Body of pancreas (tissue), 4 donors: Measurements from ENCODE around the gene TFAP2C. TPM values are rescaled to one million over a fixed set of nuclear protein-coding genes. Genes with fewer than 3 reads are reported as not detected.

Source experiments
- ATAC-seq: fragments of 150-250 bp; one replicate; pipeline ENCODE4 v1.9.1; 2016
- DNase-seq, 4 donors: peaks; one replicate each; pipeline ENCODE4 v3.0.0-alpha.2; 2019
- H3K27ac ChIP-seq, 4 donors: fragments of 200-600 bp; sonication (generic); 1 replicate in 3 of 4; 2 replicates in 1 of 4; pipeline versions ENCODE4 v1.5.1 to v1.6.1; 2016 to 2019; ENCODE audit warnings: mild to moderate bottlenecking in 1 of 4, mixed read lengths in 1 of 4, moderate library complexity in 1 of 4
- H3K27me3 ChIP-seq, 2 donors: fragments of 200-600 bp; sonication (generic); one replicate each; pipeline ENCODE4 v1.6.0; 2016; ENCODE audit warnings: mild to moderate bottlenecking in 1 of 2
- H3K36me3 ChIP-seq, 2 donors: fragments of 200-600 bp; sonication (generic); replicated peaks in 1 of 2; 2 replicates each; pipeline ENCODE4 v1.5.1; 2016; ENCODE audit warnings: low read depth in 2 of 2; ENCODE audit not compliant: insufficient read depth in 1 of 2
- H3K4me1 ChIP-seq: fragments of 200-600 bp; sonication (generic); one replicate; pipeline ENCODE4 v1.6.0; 2016
- H3K4me3 ChIP-seq, 2 donors: fragments of 200-600 bp; sonication (generic); 1 replicate in 1 of 2; 2 replicates in 1 of 2; pipeline ENCODE4 v1.5.1; 2016 to 2019
- H3K9me3 ChIP-seq, 3 donors: fragments of 200-600 bp; sonication (generic); 1 replicate in 2 of 3; 2 replicates in 1 of 3; pipeline ENCODE4 v1.5.1; 2016
- POLR2A ChIP-seq, 3 donors: fragments of 450-650 bp; IDR thresholded peaks; one replicate each; pipeline ENCODE4 v1.6.1; 2016; ENCODE audit warnings: antibody characterized with exemption in 3 of 3, mild to moderate bottlenecking in 2 of 3
- WGBS, 2 donors: methylation state at CpG; one replicate each; pipeline ENCODE4 v1.1.5; 2017; 5-methylcytosine and 5-hydroxymethylcytosine counted together
- intact Hi-C: fragments of 100-400 bp; cut with DNase I; formaldehyde crosslinking; loops from one replicate; pipeline ENCODE4 v1.15.1; 2023
- total RNA-seq, 2 donors: library from RNA; depleted of rRNA; stranded (reverse); fragments of >200 nt; gene quantifications; one replicate each; pipeline ENCODE4 v1.1.0, GENCODE V29; 2016
- TF ChIP-seq, protein P1 (sequence below), 7 experiments: fragments of 450-650 bp in 4 of 7; fragments of 200-600 bp in 3 of 7; sonication (generic) in 3 of 7; IDR thresholded peaks; one replicate each; pipeline ENCODE4 v1.5.1; 2016 to 2019; ENCODE audit warnings: antibody characterized with exemption in 7 of 7

Gene TFAP2C
- total RNA-seq, 2 donors from 2014 or later = 0.52 to 2.3 TPM

DNA sequence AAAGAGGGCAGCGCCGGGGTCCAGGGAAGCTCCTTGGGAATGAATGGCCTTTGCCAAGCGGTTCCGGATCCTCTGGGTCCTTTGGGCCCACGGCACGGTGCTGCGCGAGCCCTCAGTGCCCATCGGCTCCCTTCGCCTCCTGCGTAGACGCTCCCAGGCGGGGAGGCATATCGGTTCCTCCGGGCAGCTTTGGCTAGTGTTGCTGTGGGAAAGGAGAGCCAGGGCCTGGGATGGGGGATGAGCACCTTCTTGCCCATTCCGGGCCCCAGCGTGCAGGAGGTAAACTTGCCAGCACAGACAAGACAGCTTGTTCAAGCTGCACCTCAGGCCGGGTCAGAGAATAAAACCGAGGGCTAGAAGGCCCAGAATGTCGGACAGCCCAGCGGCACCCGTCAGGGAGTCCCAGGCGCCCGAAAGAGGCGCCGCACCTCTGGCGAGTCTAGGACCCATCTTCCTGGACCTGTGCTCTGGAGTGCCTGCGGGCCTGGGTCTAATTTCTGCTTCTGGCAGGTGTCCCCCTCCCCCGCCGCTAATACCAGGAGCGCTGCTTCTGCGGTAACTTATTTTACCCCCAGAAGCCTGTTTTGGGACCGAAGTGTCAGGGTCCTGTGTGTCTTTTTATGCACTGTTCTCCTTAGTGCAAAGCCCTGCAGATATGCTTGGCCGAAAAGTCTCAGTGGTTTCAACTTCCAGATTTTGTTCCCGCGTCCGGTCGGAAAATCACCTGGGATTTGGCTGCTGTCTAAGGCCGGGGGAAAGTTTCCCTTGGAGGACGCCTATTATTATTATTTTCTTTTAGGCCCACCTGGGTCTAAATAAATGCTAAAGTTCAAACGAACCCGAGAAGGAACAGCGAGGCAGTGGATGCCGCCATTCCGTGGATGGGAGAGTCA is 1.7 kb upstream of the TFAP2C start:
- Histone ChIP-seq H3K27ac (no peak overlapping the region), H3K4me1 (peaks cover 56% of the 10 kb centered on the region), H3K9me3 (no peaks in the 10 kb centered on the region), H3K27me3 (peaks cover 0 to 37% of the 10 kb centered on the region in 2 donors), H3K4me3 (no peak overlapping the region), H3K36me3 (no peaks in the 10 kb centered on the region)
- no peak for DNase-seq
- no peak for TF ChIP-seq POLR2A (IDR thresholded peaks at IDR 0.05)
- TF ChIP-seq, protein P1, sequence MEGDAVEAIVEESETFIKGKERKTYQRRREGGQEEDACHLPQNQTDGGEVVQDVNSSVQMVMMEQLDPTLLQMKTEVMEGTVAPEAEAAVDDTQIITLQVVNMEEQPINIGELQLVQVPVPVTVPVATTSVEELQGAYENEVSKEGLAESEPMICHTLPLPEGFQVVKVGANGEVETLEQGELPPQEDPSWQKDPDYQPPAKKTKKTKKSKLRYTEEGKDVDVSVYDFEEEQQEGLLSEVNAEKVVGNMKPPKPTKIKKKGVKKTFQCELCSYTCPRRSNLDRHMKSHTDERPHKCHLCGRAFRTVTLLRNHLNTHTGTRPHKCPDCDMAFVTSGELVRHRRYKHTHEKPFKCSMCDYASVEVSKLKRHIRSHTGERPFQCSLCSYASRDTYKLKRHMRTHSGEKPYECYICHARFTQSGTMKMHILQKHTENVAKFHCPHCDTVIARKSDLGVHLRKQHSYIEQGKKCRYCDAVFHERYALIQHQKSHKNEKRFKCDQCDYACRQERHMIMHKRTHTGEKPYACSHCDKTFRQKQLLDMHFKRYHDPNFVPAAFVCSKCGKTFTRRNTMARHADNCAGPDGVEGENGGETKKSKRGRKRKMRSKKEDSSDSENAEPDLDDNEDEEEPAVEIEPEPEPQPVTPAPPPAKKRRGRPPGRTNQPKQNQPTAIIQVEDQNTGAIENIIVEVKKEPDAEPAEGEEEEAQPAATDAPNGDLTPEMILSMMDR (IDR thresholded peaks at IDR 0.05) = no peak
- intact Hi-C loops = no loop called here
- WGBS, 2 donors = 8 to 15% methylated on average over 16 to 45 of the region's 45 CpGs
- ATAC-seq = no peak

DNA sequence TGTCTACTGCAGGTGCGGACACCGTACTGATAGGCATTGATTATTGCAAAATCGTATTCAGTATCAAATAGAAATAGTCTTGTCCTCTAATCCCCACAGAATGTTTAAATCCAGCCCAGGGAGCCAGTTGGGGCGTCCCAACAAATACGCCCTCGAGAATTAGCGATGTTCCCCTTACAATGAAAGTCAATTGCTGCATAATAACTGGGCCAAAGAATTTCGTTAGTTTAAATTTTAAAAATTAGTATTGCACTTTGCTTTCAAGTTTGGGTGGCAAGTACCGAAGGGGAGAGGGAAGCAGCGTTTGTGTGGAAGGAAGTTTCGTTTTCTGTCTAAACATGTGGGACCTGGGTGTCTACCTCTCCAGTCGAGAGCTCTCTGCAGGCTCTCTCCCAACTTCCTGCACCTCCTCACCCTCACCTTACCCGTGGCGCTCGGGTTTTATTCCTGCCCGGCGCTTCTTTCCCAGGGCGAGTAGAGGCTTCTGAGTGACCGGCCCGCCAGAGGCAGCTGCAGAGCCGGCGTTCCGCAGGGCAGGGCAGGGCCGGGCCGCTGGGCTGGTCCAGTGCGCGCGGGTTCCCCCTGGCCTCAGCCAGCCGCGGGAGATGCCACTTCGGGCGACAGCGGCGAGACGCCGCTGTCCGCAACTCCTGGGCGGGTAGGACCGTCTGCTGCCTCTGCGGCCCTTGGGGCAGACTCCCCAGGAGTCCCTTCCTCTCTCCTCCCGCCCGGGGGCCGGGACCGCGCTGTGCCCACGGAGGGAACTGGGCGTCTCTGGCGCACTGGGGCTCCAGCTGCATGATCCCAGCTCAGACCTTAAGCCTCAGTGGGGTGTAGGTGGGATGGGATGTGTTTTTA is 862 bp upstream of the TFAP2C start:
- peaks cover 56% of the 10 kb centered on the region for H3K4me1 ChIP-seq
- 3 to 8% methylated on average over 22 to 48 of the region's 48 CpGs for WGBS, 2 donors
- intact Hi-C loops = no loop called here
- H3K4me3 ChIP-seq = no peak overlapping the region
- no peaks in the 10 kb centered on the region for H3K36me3 ChIP-seq
- no peaks in the 10 kb centered on the region for H3K9me3 ChIP-seq
- peaks cover 0 to 33% of the 10 kb centered on the region in 2 donors for H3K27me3 ChIP-seq
- TF ChIP-seq, protein P1 (IDR thresholded peaks at IDR 0.05) = no peak
- no peak for TF ChIP-seq POLR2A (IDR thresholded peaks at IDR 0.05)
- ATAC-seq (no peak), DNase-seq (peak in 3 of 4 donors; percentile 3 to 35 (median 25))
- no peak overlapping the region for H3K27ac ChIP-seq

DNA sequence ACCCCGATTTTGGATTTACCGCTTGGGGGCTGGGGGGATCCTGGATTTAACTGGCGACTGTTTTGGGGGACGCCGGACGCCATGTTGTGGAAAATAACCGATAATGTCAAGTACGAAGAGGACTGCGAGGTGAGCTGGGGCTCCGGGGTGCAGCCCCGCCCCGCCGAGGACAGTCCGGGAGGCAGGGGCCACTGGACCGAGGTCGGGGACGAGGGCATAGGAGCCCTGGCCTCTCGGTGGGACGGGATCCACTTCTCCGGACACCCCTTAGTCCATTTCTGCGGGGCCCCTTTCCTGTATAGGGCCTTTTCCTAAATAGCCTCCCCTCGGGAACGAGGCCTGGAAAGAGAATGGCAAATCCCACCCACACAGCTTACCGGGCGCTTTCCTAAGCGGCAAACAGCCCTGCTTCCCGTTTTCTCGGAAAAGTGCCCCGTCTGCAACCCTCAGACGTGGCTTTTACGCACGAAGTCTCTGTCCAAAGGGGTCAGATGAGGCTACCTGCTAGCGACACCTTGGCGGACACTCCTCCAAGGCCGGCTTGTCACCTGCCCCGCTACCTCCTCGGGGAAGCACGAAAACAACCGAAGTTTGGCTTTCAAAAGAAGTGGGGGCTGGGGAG is 469 bp downstream of the TFAP2C start:
- Histone ChIP-seq H3K27ac (peak overlapping the region in 3 of 4 donors; percentile 2 to 46 (median 39)), H3K27me3 (peaks cover 0 to 29% of the 10 kb centered on the region in 2 donors), H3K9me3 (no peaks in the 10 kb centered on the region), H3K4me1 (peaks cover 56% of the 10 kb centered on the region), H3K36me3 (no peaks in the 10 kb centered on the region), H3K4me3 (peak overlapping the region; percentile 31 to 50)
- DNase-seq (no peak), ATAC-seq (no peak)
- no peak for TF ChIP-seq POLR2A (IDR thresholded peaks at IDR 0.05)
- TF ChIP-seq, protein P1 (IDR thresholded peaks at IDR 0.05) = no peak
- WGBS, 2 donors = 1 to 3% methylated on average over 11 to 39 of the region's 39 CpGs
- intact Hi-C loops = no loop called here

DNA sequence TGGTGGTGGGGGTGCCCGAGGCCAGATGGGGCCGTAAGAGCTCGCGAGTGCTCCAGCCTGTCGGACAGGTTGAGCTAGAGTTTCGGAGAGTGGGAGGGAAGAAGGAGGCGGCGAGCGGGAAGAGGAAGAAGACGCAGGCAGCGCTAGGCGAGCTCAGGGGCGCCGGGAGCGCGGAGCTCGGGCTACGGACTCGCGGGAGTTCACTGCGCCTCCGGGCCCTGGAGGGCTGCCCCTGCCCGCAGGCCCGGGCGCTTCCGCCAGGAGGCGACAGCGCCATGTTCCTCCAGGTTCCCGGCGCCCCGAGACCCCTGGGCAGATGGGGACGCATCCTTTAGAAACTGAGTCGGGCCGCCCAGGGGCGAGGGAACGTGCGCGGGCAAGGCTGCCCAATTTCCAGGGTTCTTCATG is 984 bp downstream of the TFAP2C start:
- Histone ChIP-seq H3K27ac (peak overlapping the region in 3 of 4 donors; percentile 2 to 46 (median 39)), H3K36me3 (no peaks in the 10 kb centered on the region), H3K9me3 (no peaks in the 10 kb centered on the region), H3K27me3 (peaks cover 0 to 29% of the 10 kb centered on the region in 2 donors), H3K4me1 (peaks cover 54% of the 10 kb centered on the region), H3K4me3 (peak overlapping the region; percentile 22 to 50)
- WGBS, 2 donors = 0 to 1% methylated on average over 10 to 38 of the region's 38 CpGs
- TF ChIP-seq, protein P1 (IDR thresholded peaks at IDR 0.05) = peak; percentile 27 to 54 (median 41)
- peak in 1 of 3 donors; percentile 38 for TF ChIP-seq POLR2A (IDR thresholded peaks at IDR 0.05)
- ATAC-seq = peak; percentile 72
- intact Hi-C loops = no loop called here
- peak; percentile 53 to 74 (median 64) for DNase-seq
